Activated naive CD4-positive, alpha-beta T cell treated with Interleukin-2 at 50 U/mL for 16 hours (primary cell): ENCODE data around the gene FCRL5.
"Not testable (repeated sequence)": the region's sequence is repeated elsewhere in the genome, so short reads cannot be mapped to it uniquely, and the experiment has no call there.

Source experiments
- DNase-seq: peaks from one replicate; pipeline ENCODE4 v3.0.0-alpha.2; 2020

FCRL5 gene

GRCh38 chr1:157551694-157552693, at the start of gene FCRL5:
FCRL5 (minus strand) TSS chr1:157552515; CDS start chr1:157552362, 153 bp downstream.
- no peak for DNase-seq

- no peak for DNase-seq
Measured at GRCh38 chr1:157600236-157600635, 47.9 kb upstream of the FCRL5 start.

GRCh38 chr1:157597959-157598667, 45.8 kb upstream of the FCRL5 start, which contains the start of gene FCRL4:
FCRL4 (minus strand) TSS chr1:157598085; CDS start chr1:157597944, 141 bp downstream.
- no peak for DNase-seq

- DNase-seq = no peak
Measured at GRCh38 chr1:157596384-157596783, 44.1 kb upstream of the FCRL5 start.

- DNase-seq = no peak
Measured at GRCh38 chr1:157595356-157595755, 43.0 kb upstream of the FCRL5 start.

- DNase-seq = no peak
Measured at GRCh38 chr1:157585984-157586383, 33.7 kb upstream of the FCRL5 start.

- DNase-seq = no peak
Measured at GRCh38 chr1:157584503-157584902, 32.2 kb upstream of the FCRL5 start.

GRCh38 chr1:157580828-157581210, 28.5 kb upstream of the FCRL5 start:
- no peak for DNase-seq

- DNase-seq = no peak
Measured at GRCh38 chr1:157580179-157580827, 28.0 kb upstream of the FCRL5 start.

- DNase-seq = no peak
Measured at GRCh38 chr1:157577420-157577819, 25.1 kb upstream of the FCRL5 start.

GRCh38 chr1:157575744-157576143, 23.4 kb upstream of the FCRL5 start:
- DNase-seq = no peak

GRCh38 chr1:157574836-157575235, 22.5 kb upstream of the FCRL5 start:
- no peak for DNase-seq

- no peak for DNase-seq
Measured at GRCh38 chr1:157566484-157567300, 14.4 kb upstream of the FCRL5 start.

- no peak for DNase-seq
Measured at GRCh38 chr1:157562515-157562914, 10.2 kb upstream of the FCRL5 start.

GRCh38 chr1:157558119-157558518, 5.8 kb upstream of the FCRL5 start:
- DNase-seq = no peak

- not testable (repeated sequence) for DNase-seq
Measured at GRCh38 chr1:157548081-157548480, 4.2 kb downstream of the FCRL5 start.

GRCh38 chr1:157542676-157543075, 9.6 kb downstream of the FCRL5 start:
- DNase-seq = no peak

- DNase-seq = no peak
Measured at GRCh38 chr1:157540852-157541251, 11.5 kb downstream of the FCRL5 start.

- no peak for DNase-seq
Measured at GRCh38 chr1:157540160-157540748, 12.1 kb downstream of the FCRL5 start.

- no peak for DNase-seq
Measured at GRCh38 chr1:157539568-157539967, 12.7 kb downstream of the FCRL5 start.

GRCh38 chr1:157532569-157532968, 19.7 kb downstream of the FCRL5 start:
- no peak for DNase-seq
